ENCODE data around the gene ECM1. TPM values are rescaled to one million over a fixed set of nuclear protein-coding genes. Genes with fewer than 3 reads are reported as not detected.

The ECM1 gene
- total RNA-seq, 1 experiment from 2014 or later: 1.4 TPM

- no peaks in the 10 kb centered on the region for H3K79me1 ChIP-seq (ENCODE audit: insufficient read depth, low read depth, low read length, poor library complexity, severe bottlenecking)
- no peak overlapping the region for H2AFZ ChIP-seq (ENCODE audit: low read length)
- Mint-ChIP-seq H3K9me3 (no peaks in the 10 kb centered on the region), H3K27ac (no peak overlapping the region), H3K27me3 (ENCODE audit: low read depth) (peaks cover 6% of the 10 kb centered on the region), H3K4me1 (peaks cover 9 to 16% of the 10 kb centered on the region in 2 experiments), H3K36me3 (ENCODE audit: insufficient read depth in 1 of 3, low read depth in 3 of 3) (peaks cover 23 to 34% (median 29%) of the 10 kb centered on the region in 3 experiments), H3K4me3 (no peak overlapping the region)
- H3K4ac ChIP-seq (ENCODE audit: low read depth, low read length): no peak overlapping the region
- WGBS (ENCODE audit: extremely low coverage, insufficient read length, low lambda C conversion rate): no CpG with 5 or more reads among the region's 4 CpGs
- H4K20me1 ChIP-seq (ENCODE audit: control insufficient read depth, insufficient read depth, insufficient read length): no peaks in the 10 kb centered on the region
- no peak overlapping the region for H2AK5ac ChIP-seq (ENCODE audit: insufficient read length, low read length)
- H3K27me3 ChIP-seq (ENCODE audit: insufficient read depth, low read length): no peaks in the 10 kb centered on the region
- no peak overlapping the region for H2BK5ac ChIP-seq (ENCODE audit: insufficient read length, low read length)
- H3K9ac ChIP-seq (ENCODE audit: extremely low read depth, insufficient read length, low read length): no peak overlapping the region
- no peak overlapping the region for H2BK12ac ChIP-seq (ENCODE audit: insufficient read length, low read depth, low read length)
- no peak overlapping the region for H3T11ph ChIP-seq (ENCODE audit: low read length)
- H4K5ac ChIP-seq (ENCODE audit: insufficient read length, low read depth, low read length): no peak overlapping the region
- H3K23me2 ChIP-seq (ENCODE audit: insufficient read length, low read depth, low read length, poor library complexity, severe bottlenecking): no peaks in the 10 kb centered on the region
- H2BK20ac ChIP-seq (ENCODE audit: low read depth, low read length, poor library complexity, severe bottlenecking): no peak overlapping the region
- H3K9me3 ChIP-seq (ENCODE audit: control insufficient read depth, low read depth, low read length): no peaks in the 10 kb centered on the region
- no peak overlapping the region for H4K91ac ChIP-seq (ENCODE audit: insufficient read length, low read depth, low read length)
- no peak for TF ChIP-seq CTCF (conservative IDR thresholded peaks at IDR 0.05)
- H3K23ac ChIP-seq (ENCODE audit: insufficient read length, low read depth, low read length): no peak overlapping the region
- H3K18ac ChIP-seq (ENCODE audit: insufficient read length, low read depth, low read length): no peak overlapping the region
- no peak overlapping the region for H3K27ac ChIP-seq (ENCODE audit: insufficient read length, low read depth, low read length)
- H3K4me1 ChIP-seq (ENCODE audit: insufficient read depth, low read length): no peaks in the 10 kb centered on the region; the same call in 1 of the 2 replicates
- no peak overlapping the region for H3K14ac ChIP-seq (ENCODE audit: insufficient read depth, low read length)
- H4K8ac ChIP-seq (replicated peaks; ENCODE audit: insufficient read length, low read depth, low read length): no peak overlapping the region
- H2BK15ac ChIP-seq (ENCODE audit: low read depth, low read length): no peak overlapping the region
- H3K4me2 ChIP-seq (ENCODE audit: insufficient read depth, insufficient read length, low read length): no peak overlapping the region
- H2BK120ac ChIP-seq (ENCODE audit: low read depth, low read length, poor library complexity, severe bottlenecking): no peak overlapping the region
- H3K56ac ChIP-seq (ENCODE audit: insufficient read length, low read depth, low read length): no peak overlapping the region
- no peaks in the 10 kb centered on the region for H3K79me2 ChIP-seq (ENCODE audit: insufficient read depth, low read length)
- DNase-seq: no peak
Observed at GRCh38 chr1:150474869-150475268, 33.0 kb upstream of the ECM1 start.

Measured in H9 (cell line).